GM18508 (cell line): Measurements from ENCODE around the gene STX1B.

Experiments used
- ATAC-seq: cut with Tn5 transposase; IDR thresholded peaks from one replicate; pipeline ENCODE4 v1.9.1; 2021; ENCODE audit warnings: moderate number of reproducible peaks; ENCODE audit not compliant: insufficient read depth, unreplicated experiment

The STX1B gene

GRCh38 chr16:30997725-30998711 lies 12.4 kb downstream of the STX1B start:
- ATAC-seq: no peak

GRCh38 chr16:30996985-30997724 lies 13.3 kb downstream of the STX1B start:
- ATAC-seq: no peak

GRCh38 chr16:30996324-30996984 lies 14.0 kb downstream of the STX1B start:
- ATAC-seq: no peak

GRCh38 chr16:30995927-30996323 lies 14.5 kb downstream of the STX1B start:
- ATAC-seq: no peak

DNA sequence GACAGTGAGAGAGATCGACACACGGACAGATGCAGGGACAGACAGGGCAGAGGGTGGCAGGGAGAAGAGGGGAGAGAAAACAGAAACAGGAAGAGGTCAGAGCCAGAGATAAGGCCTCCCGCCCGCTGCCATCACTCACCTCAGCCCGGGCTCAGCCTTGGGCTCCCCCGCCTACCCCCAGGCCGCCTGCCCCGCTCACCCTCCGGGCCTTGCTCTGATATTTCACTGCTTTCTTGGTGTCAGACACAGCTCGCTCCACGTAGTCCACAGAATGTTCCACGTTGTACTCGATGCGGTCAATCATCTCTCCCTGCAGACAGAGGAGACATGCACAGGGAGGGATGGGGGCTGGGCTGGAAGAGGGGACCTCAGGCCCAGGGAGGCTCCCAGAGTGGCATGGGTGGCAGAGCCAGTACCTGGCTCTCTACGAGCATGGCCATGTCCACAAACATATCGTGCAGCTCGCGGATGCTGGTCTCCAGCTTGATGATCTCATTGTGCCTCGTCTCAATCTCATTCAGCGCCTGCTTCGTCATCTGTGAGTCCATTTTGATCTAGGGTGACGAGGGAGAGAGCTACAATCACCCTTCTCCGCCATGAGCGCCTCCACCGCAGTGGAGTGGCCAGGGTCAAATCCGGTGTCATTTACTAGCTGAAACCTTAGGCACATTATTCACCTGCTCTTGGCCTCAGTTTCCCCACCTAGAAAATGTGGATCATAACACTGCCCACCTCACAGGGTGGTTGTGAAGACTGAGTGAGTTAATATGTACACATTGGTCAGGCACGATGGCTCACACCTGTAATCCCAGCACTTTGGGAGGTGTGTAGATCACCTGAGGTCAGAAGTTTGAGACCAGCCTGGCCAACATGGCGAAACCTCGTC lies 17.3 kb downstream of the STX1B start:
- no peak for ATAC-seq

DNA sequence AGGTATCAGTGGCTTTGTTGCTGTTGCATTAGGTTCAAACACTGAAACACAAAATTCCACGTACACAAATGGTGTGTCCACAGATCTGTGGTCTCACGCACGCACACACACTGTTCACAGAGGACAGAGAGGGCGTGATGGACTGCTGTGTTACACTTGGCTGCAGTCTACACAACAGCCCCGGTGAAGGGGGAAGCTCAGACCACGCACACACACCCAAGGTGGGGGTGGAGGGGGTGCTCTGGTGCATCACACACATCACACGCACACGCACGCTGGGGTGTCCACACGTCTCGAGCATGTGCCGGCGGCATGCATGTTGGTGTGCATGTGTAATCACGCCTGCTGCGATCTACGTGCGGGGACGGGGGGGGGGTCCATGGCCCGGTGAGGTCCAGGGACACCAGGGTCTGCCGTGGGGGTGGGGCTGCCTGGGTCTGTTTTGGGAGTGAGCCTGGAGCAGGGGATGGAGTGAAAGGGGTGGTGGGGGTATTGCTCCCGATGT lies 18.1 kb downstream of the STX1B start:
- ATAC-seq: no peak

DNA sequence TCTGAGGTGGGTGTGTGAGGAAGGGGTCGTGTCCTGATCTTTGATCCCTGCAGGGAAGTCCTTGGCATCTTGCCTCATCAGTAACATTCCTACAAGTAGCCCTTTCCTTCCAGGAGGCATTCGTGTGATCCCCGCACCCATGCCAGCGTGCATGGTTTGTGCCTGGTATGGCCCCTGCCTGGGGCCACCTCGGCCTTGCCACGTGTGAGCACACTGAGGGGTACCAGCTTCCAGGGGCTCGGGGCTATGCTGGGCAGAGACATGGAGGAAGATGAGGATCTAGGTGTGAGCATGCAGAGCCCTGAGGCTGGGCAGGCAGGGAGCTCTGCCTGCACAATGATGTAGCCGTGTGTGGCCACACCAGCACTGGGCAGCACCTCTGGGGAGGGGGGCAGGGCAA lies 19.4 kb downstream of the STX1B start:
- no peak for ATAC-seq

DNA sequence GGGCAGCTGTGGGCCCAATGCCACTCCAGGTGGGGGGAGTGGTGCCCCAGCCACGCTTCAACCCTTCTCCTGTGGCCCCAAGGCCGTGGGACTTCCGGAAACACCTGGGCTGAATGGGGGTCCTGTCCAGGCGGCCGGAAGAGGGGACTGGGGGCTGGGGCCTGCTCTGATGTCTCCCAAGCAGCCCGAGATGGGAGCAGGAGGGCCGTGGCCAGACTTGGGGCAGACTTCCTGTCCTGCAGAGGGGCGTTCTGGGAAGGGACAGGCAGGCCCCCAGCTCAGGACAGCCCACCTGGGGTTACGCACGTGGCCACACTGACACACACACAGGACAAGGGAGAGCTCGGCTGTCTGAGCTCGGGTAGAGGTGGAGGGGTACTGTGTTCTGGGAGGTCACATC lies 20.3 kb downstream of the STX1B start:
- ATAC-seq: no peak

DNA sequence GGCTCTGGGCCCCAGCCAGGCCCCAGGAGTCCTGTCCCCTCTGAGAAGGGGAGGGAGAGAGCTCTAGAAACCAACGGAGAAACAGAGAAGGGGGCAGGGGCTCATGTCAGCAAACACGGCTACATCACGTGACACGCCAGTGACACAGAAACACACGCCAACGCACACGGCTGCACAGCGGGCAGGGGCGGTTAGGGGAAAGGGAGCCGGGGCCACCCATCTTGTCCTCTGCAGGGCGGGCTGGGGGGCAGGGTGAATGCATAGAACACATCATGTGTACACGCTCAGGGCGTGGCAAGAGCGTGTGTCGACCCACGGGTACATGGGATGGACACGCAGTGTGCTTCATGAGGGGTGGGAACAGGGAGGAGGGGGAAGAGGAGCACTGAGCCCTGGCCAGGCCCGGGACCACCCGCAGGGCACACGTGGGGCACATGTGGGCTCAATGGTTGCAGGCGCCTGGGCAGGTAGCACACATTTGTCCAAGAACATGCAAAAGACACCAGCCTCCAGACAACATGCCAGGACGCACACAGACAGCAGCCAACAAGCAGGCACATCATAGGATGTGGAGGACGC lies 20.9 kb downstream of the STX1B start:
- ATAC-seq: no peak

- ATAC-seq: no peak
Measured at GRCh38 chr16:30987581-30988190, 22.8 kb downstream of the STX1B start.

GRCh38 chr16:30986129-30986991 lies 24.1 kb downstream of the STX1B start:
- no peak for ATAC-seq

DNA sequence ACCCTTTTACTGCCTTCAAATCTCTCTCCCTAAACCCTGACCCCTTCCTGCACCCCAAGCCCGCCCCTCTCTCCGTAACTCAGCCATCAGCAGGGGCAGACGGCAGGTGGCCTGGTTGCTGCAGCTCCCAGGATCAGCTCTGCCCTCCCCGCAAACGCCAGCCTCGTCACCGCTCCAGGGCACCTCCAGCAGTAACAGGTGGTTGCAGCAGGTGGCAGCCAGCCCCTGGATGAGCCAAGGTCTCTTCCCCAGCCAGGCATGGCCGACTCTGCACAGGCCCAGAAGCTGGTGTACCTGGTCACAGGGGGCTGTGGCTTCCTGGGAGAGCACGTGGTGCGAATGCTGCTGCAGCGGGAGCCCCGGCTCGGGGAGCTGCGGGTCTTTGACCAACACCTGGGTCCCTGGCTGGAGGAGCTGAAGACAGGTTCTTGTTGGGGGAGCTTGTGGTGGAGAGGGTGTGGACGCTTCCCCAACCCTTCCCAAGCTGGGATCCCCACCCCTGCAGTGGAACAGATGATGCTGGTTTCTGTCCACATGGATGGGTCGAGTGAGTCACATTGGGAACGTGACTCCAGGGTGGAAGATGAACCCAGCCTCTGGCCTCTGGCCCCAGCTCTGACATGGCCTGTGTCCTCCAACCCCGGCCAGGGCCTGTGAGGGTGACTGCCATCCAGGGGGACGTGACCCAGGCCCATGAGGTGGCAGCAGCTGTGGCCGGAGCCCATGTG lies 24.9 kb downstream of the STX1B start:
- no peak for ATAC-seq

DNA sequence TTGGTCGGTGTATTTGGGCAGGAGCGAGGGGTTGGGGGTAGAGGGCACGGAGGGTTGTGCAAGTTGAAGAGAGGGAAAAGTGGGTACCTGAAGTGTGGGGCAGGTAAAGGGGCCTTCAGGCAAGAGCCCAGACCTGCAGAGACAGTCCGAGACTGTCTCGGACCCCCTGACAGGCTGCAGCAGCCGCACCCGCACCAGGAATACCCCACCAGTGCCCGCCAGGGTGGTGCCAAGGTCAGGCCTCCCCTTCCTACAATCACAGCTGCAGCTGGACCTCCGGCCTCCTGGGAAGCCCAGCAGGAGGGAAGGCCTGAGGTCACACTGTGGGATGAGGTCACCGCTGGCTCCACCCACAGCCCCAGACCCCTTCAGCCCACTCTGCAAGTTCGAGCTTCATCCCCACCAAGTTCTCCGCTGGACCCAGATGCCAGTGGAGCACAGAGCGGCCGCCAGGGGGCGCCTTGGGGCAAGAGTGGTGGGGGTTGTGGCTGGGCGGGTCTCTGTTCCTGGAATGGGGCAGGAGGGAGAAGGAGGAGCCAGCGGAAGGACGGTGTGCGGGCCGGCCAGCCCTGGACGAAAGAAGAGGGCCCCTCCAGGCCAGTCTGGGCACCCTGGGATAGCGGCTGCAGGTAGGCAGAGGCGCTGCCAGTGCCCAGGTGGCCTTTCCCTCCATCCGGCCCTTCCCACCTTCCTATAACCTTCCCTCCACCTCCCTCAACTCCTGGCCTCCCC lies 25.6 kb downstream of the STX1B start, which contains the start of gene HSD3B7:
TSS of gene HSD3B7 (plus strand) at position 539 of the 732 bp plus-strand sequence. CDS start 452 bp downstream, outside the sequence.
- ATAC-seq: no peak

DNA sequence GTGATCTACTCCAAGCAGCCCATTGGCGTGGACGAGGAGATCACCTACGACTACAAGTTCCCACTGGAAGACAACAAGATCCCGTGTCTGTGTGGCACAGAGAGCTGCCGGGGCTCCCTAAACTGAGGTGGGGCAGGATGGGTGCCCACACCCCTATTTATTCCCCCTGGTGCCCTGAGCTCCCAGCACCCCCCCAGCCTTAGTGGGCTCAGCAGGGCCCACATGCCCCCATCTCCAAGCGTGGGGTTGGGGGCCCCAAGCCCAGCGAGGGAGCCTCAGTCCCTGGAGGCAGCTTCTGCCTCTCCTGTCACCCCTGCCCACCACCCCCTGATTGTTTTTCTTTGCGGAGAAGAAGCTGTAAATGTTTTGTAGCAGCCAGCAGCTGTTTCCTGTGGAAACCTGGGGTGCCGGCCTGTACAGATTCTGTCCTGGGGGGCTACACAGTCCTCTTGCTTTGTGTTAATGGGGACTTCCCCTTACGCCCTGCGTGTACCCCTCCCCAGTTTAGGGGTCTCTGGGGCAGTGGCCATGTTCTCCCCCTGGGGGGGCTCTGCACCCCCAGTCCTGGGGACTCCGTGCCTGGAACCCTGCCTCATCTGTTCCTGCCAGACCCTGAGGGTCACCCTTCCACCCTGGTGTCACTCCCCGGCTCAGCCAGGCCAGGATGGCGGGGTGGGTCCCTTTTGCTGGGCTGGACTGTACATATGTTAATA lies 26.4 kb downstream of the STX1B start:
- no peak for ATAC-seq

DNA sequence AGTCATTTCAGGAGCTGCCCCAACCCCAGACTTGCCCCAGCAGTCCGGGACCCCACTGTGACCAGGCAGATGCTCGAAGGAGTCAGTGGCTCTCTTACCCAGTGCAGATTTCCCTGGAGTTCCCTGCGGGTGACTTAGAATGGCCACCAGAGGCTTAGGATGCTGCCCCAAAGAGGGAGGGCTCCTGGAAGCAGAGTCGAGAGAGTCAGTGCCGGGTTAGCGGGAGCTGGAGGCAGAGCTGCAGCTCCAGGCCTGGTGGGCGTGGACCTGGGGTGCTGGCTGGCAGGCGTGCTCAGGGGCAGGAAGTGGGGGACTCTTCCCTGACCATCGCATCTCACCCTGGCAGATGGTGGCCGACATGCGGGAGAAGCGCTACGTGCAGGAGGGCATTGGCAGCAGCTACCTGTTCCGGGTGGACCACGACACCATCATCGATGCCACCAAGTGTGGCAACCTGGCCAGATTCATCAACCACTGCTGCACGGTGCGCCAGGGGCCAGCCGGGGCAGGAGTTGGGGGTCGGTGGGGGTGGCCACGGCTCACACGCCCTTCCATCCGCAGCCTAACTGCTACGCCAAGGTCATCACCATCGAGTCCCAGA lies 27.0 kb downstream of the STX1B start:
- no peak for ATAC-seq
